Upper lobe of left lung (tissue), 6 donors: ENCODE measurements around the gene FOXL1. TPM values are rescaled to one million over a fixed set of nuclear protein-coding genes. Genes with fewer than 3 reads are reported as not detected.

ENCODE experiments used
- ATAC-seq, 2 donors: fragments of 200-7000 bp; cut with Tn5 transposase; one replicate each; pipeline ENCODE4 v1.9.1; 2022; ENCODE audit warnings: mild to moderate bottlenecking in 2 of 2, moderate library complexity in 2 of 2; ENCODE audit not compliant: low FRiP score in 2 of 2
- DNase-seq, 2 donors: peaks; one replicate each; pipeline ENCODE4 v3.0.0-alpha.2; 2019 to 2020
- H3K27ac ChIP-seq, 4 donors: fragments of 200-600 bp; sonication (generic); one replicate each; pipeline ENCODE4 v1.5.1; 2016 to 2019
- H3K27me3 ChIP-seq, 4 donors: fragments of 200-600 bp; sonication (generic); one replicate each; pipeline ENCODE4 v1.5.1; 2017 to 2019
- H3K36me3 ChIP-seq, 4 donors: fragments of 200-600 bp; sonication (generic); one replicate each; pipeline ENCODE4 v1.5.1; 2016 to 2019
- H3K4me1 ChIP-seq, 4 donors: fragments of 200-600 bp; sonication (generic); one replicate each; pipeline ENCODE4 v1.5.1; 2018 to 2019
- H3K4me3 ChIP-seq, 4 donors: fragments of 200-600 bp; sonication (generic); one replicate each; pipeline ENCODE4 v1.5.1; 2017 to 2019; ENCODE audit warnings: mild to moderate bottlenecking in 2 of 4, moderate library complexity in 1 of 4
- H3K9me3 ChIP-seq, 4 donors: fragments of 200-600 bp; sonication (generic); one replicate each; pipeline ENCODE4 v1.5.1; 2018 to 2019
- EP300 ChIP-seq, 4 donors: sonication (generic); formaldehyde crosslinking; IDR thresholded peaks; one replicate each; pipeline ENCODE4 v1.5.1; 2017; ENCODE audit warnings: antibody characterized with exemption in 4 of 4, control low read depth in 2 of 4
- POLR2A ChIP-seq, 4 donors: fragments of 450-650 bp; IDR thresholded peaks; one replicate each; pipeline ENCODE4 v1.5.1; 2016 to 2017; ENCODE audit warnings: antibody characterized with exemption in 4 of 4, mild to moderate bottlenecking in 2 of 4
- POLR2AphosphoS5 ChIP-seq, 2 donors: sonication (generic); formaldehyde crosslinking; IDR thresholded peaks; one replicate each; pipeline ENCODE4 v1.5.1; 2017; ENCODE audit warnings: antibody characterized with exemption in 2 of 2
- WGBS, 2 donors: methylation state at CpG; one replicate each; pipeline ENCODE4 v1.1.5; 2017 to 2018; 5-methylcytosine and 5-hydroxymethylcytosine counted together
- total RNA-seq, 6 donors: library from RNA; depleted of rRNA in 4 of 6; stranded (reverse); fragments of >200 nt in 4 of 6; gene quantifications; one replicate each; pipeline versions ENCODE4 v1.1.0 to v1.2.1, GENCODE V29; 2016 to 2021
- TF ChIP-seq, protein P1 (sequence below), 6 experiments: fragments of 450-650 bp in 4 of 6; fragments of 200-600 bp in 2 of 6; sonication (generic) in 2 of 6; IDR thresholded peaks; one replicate each; pipeline ENCODE4 v1.5.1; 2016 to 2019; ENCODE audit warnings: antibody characterized with exemption in 6 of 6
- donor health status: DM: no; HTN: no; CAD: no; lungs with moderate emphysema.
- donor health status: DM: no; HTN: yes; CAD: no; lungs with severe emphysema.

FOXL1 gene
- total RNA-seq, 6 donors from 2014 or later, result 0.22 to 2.2 (median 0.49) TPM; not detected in 1

DNA sequence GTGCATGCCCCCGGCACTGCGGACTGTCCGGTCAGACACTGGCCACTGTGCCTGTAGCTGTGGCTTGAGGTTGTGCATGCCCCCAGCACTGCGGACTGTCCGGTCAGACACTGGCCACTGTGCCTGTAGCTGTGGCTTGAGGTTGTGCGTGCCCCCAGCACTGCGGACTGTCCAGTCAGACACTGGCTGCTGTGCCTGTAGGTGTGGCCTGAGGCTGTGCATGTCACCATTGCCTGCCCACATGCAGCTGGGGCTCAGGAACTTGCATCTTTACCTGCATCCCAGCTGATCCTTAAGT is 28.5 kb upstream of the FOXL1 start:
- ATAC-seq (no peak), DNase-seq (no peak)
- H3K4me3 ChIP-seq, result no peak overlapping the region
- H3K27ac ChIP-seq, result no peak overlapping the region
- WGBS, 2 donors, result 97 to 100% methylated on average over 5 to 7 of the region's 7 CpGs
- no peaks in the 10 kb centered on the region for H3K27me3 ChIP-seq
- peaks cover 4 to 69% (median 41%) of the 10 kb centered on the region in 4 donors for H3K36me3 ChIP-seq
- peaks cover 0 to 14% (median 7%) of the 10 kb centered on the region in 4 donors for H3K4me1 ChIP-seq
- TF ChIP-seq POLR2A (IDR thresholded peaks at IDR 0.05) (no peak), EP300 (IDR thresholded peaks at IDR 0.05) (no peak), POLR2AphosphoS5 (IDR thresholded peaks at IDR 0.05) (no peak)
- H3K9me3 ChIP-seq, result no peaks in the 10 kb centered on the region

DNA sequence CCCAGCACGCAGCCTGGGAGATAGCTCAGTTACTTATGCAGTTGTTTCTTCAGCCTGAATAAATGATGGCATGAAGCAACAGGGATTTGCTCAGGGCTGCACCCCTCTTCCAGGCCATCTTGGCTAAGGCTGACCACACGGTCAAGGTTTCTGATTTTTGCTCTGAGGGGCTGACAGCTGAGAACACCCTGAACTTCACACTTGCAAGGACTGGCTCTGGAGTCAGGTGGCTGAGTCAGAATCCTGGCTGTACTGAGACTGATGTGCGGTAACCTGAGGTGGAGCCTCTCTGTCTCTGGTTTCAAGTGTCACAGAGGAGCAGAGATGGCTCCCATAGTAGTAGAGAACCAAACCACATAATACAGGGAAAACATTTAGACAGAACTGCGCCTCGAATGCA is 28.1 kb upstream of the FOXL1 start:
- H3K27me3 ChIP-seq, result no peaks in the 10 kb centered on the region
- no peaks in the 10 kb centered on the region for H3K9me3 ChIP-seq
- no peak overlapping the region for H3K27ac ChIP-seq
- H3K4me1 ChIP-seq, result peaks cover 0 to 15% (median 7%) of the 10 kb centered on the region in 4 donors
- no peak for TF ChIP-seq POLR2A (IDR thresholded peaks at IDR 0.05)
- no peak for TF ChIP-seq POLR2AphosphoS5 (IDR thresholded peaks at IDR 0.05)
- TF ChIP-seq, protein P1, sequence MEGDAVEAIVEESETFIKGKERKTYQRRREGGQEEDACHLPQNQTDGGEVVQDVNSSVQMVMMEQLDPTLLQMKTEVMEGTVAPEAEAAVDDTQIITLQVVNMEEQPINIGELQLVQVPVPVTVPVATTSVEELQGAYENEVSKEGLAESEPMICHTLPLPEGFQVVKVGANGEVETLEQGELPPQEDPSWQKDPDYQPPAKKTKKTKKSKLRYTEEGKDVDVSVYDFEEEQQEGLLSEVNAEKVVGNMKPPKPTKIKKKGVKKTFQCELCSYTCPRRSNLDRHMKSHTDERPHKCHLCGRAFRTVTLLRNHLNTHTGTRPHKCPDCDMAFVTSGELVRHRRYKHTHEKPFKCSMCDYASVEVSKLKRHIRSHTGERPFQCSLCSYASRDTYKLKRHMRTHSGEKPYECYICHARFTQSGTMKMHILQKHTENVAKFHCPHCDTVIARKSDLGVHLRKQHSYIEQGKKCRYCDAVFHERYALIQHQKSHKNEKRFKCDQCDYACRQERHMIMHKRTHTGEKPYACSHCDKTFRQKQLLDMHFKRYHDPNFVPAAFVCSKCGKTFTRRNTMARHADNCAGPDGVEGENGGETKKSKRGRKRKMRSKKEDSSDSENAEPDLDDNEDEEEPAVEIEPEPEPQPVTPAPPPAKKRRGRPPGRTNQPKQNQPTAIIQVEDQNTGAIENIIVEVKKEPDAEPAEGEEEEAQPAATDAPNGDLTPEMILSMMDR (IDR thresholded peaks at IDR 0.05), result no peak
- TF ChIP-seq EP300 (IDR thresholded peaks at IDR 0.05), result no peak
- ATAC-seq (no peak), DNase-seq (no peak)
- peaks cover 4 to 65% (median 39%) of the 10 kb centered on the region in 4 donors for H3K36me3 ChIP-seq
- no peak overlapping the region for H3K4me3 ChIP-seq
- WGBS, 2 donors, result 95 to 96% methylated on average over 4 to 5 of the region's 5 CpGs

DNA sequence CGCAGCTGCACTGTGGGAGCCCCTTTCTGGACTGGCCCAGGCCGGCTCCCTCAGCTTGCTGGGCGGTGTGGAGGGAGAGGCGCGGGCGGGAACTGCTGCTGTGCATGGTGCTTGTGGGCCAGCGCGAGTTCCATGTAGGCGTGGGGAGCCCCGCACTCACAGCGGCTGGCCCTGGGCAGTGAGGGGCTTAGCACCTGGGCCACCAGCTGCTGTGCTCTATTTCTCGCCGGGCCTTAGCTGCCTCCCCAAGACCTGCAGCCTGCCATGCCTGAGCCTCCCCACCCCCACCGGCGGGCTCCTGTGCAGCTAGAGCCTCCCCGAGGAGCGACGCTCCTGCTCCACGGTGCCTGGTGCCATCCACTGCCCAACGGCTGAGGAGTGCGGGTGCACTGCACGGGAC is 25.0 kb upstream of the FOXL1 start:
- peaks cover 0 to 36% (median 19%) of the 10 kb centered on the region in 4 donors for H3K36me3 ChIP-seq
- ATAC-seq (no peak), DNase-seq (peak in 1 of 2 donors; percentile 78)
- H3K9me3 ChIP-seq, result no peaks in the 10 kb centered on the region
- TF ChIP-seq POLR2A (IDR thresholded peaks at IDR 0.05) (no peak), POLR2AphosphoS5 (IDR thresholded peaks at IDR 0.05) (no peak)
- TF ChIP-seq, protein P1 (IDR thresholded peaks at IDR 0.05), result no peak
- 96 to 98% methylated on average over 16 to 22 of the region's 22 CpGs for WGBS, 2 donors
- no peak overlapping the region for H3K4me3 ChIP-seq
- no peaks in the 10 kb centered on the region for H3K27me3 ChIP-seq
- H3K4me1 ChIP-seq, result peaks cover 5 to 21% (median 13%) of the 10 kb centered on the region in 4 donors
- no peak overlapping the region for H3K27ac ChIP-seq

DNA sequence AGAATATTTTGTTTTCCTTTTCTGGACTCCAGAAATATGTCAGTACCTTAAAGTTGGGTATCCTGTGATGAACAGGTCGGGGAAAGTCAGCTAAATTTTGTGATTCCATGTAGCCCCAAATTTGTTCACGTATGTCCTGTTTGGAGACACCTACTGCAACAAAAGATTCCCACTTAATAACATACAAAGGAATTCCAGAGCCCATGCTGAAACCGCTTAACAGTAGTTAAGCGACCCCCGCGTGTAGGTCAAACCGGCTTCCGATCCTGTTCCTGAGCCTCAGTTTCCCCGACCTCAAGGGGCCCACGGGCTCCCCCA is 23.8 kb upstream of the FOXL1 start:
- 6 to 10% methylated on average over 9 to 10 of the region's 10 CpGs for WGBS, 2 donors

DNA sequence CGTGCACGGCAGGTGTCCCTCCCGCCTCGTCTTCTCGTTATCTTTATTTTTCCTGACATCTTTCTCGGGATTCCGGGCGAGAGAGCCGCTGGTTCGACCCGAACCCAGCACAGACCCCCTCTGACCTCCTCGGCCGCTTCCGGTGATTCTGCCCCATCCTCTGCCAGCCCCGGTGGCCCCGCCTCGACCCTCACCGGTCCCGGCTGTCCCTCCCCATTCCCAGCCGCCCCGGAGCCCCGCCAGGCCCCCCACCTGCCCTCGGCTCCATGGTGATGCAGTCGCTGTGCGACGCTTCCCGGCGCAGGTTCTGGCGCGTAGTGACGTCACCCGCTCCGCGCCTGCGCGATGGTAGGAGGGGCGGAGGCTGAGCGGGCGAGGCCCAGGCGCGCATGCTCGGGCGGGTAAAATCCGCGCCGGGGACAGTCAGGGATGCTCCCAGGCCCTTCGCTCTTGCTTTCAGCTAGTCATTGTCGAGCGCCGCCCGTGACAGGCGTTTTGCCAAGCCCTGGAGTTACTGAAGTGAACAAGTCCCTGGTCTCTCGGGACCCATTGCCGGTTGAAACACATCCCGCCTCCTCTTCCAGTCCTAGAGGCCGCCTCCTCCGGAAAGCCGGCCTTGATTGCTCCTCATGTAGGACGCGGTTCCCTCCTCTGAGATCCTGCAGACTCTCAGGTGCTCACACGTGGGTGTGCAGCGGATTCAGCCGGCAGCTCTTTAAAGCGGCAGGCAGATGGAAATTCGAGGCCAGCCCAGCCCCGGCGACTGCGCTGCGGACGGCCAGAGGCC is 23.2 kb upstream of the FOXL1 start, which contains the start of gene MTHFSD:
Gene MTHFSD (minus strand): TSS at position 319 of the 787 bp plus-strand sequence. CDS start 51 bp downstream, at position 268.
- ATAC-seq, result peak; percentile 94 to 98
- H3K4me1 ChIP-seq, result peaks cover 5 to 21% (median 13%) of the 10 kb centered on the region in 4 donors
- 5 to 10% methylated on average over 29 to 47 of the region's 70 CpGs for WGBS, 2 donors
- peak in 3 of 4 donors; percentile 42 to 81 (median 57) for TF ChIP-seq POLR2A (IDR thresholded peaks at IDR 0.05)
- TF ChIP-seq EP300 (IDR thresholded peaks at IDR 0.05), result no peak
- TF ChIP-seq POLR2AphosphoS5 (IDR thresholded peaks at IDR 0.05), result peak; percentile 89 to 96
- TF ChIP-seq, protein P1 (IDR thresholded peaks at IDR 0.05), result peak in 1 of 6 experiments; percentile 6
- peak; percentile 89 to 100 for DNase-seq
- peaks cover 0 to 21% (median 11%) of the 10 kb centered on the region in 4 donors for H3K36me3 ChIP-seq
- no peaks in the 10 kb centered on the region for H3K27me3 ChIP-seq
- peak within 1 kb of the TSS; percentile 84 to 98 (median 92) for H3K27ac ChIP-seq
- peak within 1 kb of the TSS; percentile 56 to 96 (median 78) for H3K4me3 ChIP-seq
- H3K9me3 ChIP-seq, result no peaks in the 10 kb centered on the region

More for the DNA sequence above, 23.8 kb upstream of the FOXL1 start:
- ATAC-seq, result no peak
- Histone ChIP-seq H3K9me3 (no peaks in the 10 kb centered on the region), H3K4me3 (peak overlapping the region; percentile 56 to 96 (median 78)), H3K27ac (peak overlapping the region; percentile 84 to 98 (median 92)), H3K36me3 (peaks cover 0 to 27% (median 16%) of the 10 kb centered on the region in 4 donors), H3K4me1 (peaks cover 5 to 21% (median 13%) of the 10 kb centered on the region in 4 donors), H3K27me3 (no peaks in the 10 kb centered on the region)
- TF ChIP-seq EP300 (IDR thresholded peaks at IDR 0.05) (no peak), POLR2AphosphoS5 (IDR thresholded peaks at IDR 0.05) (no peak), POLR2A (IDR thresholded peaks at IDR 0.05) (no peak)
- TF ChIP-seq, protein P1 (IDR thresholded peaks at IDR 0.05), result no peak
- no peak for DNase-seq
